Pancreas (tissue), 10 donors: ENCODE data around the gene LRRC3. TPM values are rescaled to one million over a fixed set of nuclear protein-coding genes. Genes with fewer than 3 reads are reported as not detected.

Experiments used
- ATAC-seq, 4 donors: fragments of 200-7000 bp; cut with Tn5 transposase; one replicate each; pipeline versions ENCODE4 v1.8.0 to v1.9.1; 2020; ENCODE audit warnings: mild to moderate bottlenecking in 4 of 4, moderate library complexity in 4 of 4
- DNase-seq, 6 donors: peaks; one replicate each; pipeline ENCODE4 v3.0.0-alpha.2; 2020
- FAIRE-seq: peaks from 2 replicates; lab custom pipeline; 2012; peaks lifted over from hg19 to GRCh38; lab: Jason Lieb, UNC
- H3K27ac ChIP-seq, 4 donors: fragments of 200-600 bp; sonication (generic); 1 replicate in 3 of 4; 2 replicates in 1 of 4; pipeline versions ENCODE4 v1.5.0 to v1.8.0; 2020
- H3K27me3 ChIP-seq, 4 donors: fragments of 200-600 bp; one replicate each; pipeline ENCODE4 v1.8.0; 2021
- H3K36me3 ChIP-seq, 3 donors: fragments of 200-600 bp; sonication (generic) in 1 of 3; one replicate each; pipeline versions ENCODE4 v1.5.0 to v1.8.0; 2020 to 2021
- H3K4me1 ChIP-seq, 3 donors: fragments of 200-600 bp; one replicate each; pipeline ENCODE4 v1.8.0; 2021
- H3K4me3 ChIP-seq, 4 donors: fragments of 200-600 bp; sonication (generic) in 2 of 4; one replicate each; pipeline versions ENCODE4 v1.5.0 to v1.8.0; 2020 to 2021
- H3K9me3 ChIP-seq, 4 donors: fragments of 200-600 bp; one replicate each; pipeline ENCODE4 v1.8.0; 2021
- WGBS, 2 donors: extraction: QIAGEN DNeasy Blood & Tissue Kit; methylation state at CpG; one replicate each; pipeline ENCODE4 v1.1.7; 2013; 5-methylcytosine and 5-hydroxymethylcytosine counted together
- intact Hi-C, 3 donors: fragments of 100-400 bp; cut with DNase I; formaldehyde crosslinking; loops; one replicate each; pipeline versions ENCODE4 v1.11.1 to v1.14.2; 2022
- polyA plus RNA-seq, 2 donors: library from polyadenylated mRNA; stranded (reverse); fragments of 200-250 nt; gene quantifications; one replicate each; pipeline ENCODE4 v1.2.3, GENCODE V29; 2013
- total RNA-seq, 6 donors: library from RNA; stranded (reverse); fragmentation: NEBNext Ultra II Directional in 4 of 6; extraction: Animal tissue kit (Norgen Biotek cat#: 25700) in 4 of 6; gene quantifications; one replicate each; pipeline versions ENCODE4 v1.2.1 to v1.2.4, GENCODE V29; 2021 to 2023
- TF ChIP-seq, protein P1 (sequence below), 4 donors: fragments of 200-600 bp; sonication (generic) in 3 of 4; IDR thresholded peaks; one replicate each; pipeline versions ENCODE4 v1.5.0 to v1.8.0; 2021; ENCODE audit warnings: antibody characterized with exemption in 4 of 4
- donor health status: healthy with polysubstance abuse.
- donor health status: DM: no; HTN: no; CAD: no; lungs with moderate emphysema.
- donor health status: DM: no; HTN: no; CAD: no.
- donor health status: control.
- donor health status: control.
- donor health status: Bipolar disorder and iron deficiency.
- donor health status: DM: yes; HTN: yes; CAD: no.
- donor health status: DM: no; HTN: no; CAD: no.
- donor health status: DM: no; HTN: no; CAD: no.
- donor health status: DM: yes; HTN: yes; CAD: no.

The LRRC3 gene
- total and polyA plus RNA-seq, 8 donors: 0.35 to 1.7 (median 0.47) TPM

DNA sequence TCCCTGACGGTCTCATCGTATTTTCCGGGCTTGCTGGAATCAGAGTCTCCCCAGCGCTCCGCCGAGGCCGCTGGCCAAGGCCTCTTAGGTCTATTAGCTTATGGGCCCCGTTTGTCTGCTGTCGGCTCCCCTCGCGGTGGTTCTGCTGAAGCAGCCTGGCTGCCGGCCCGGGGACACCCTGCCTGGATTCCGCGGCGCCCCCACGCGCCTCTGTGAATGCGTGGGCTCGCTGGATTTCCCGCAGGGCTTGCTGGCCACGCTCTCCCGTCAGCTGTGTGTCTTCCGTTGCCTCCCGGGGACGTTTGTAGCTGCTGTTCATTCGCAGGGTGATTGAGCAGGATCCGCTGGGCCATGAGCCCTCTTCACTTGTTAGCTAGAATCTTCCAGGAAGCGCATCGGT is 8.4 kb downstream of the LRRC3 start:
- Histone ChIP-seq H3K4me3 (no peak overlapping the region), H3K27ac (no peak overlapping the region), H3K27me3 (no peaks in the 10 kb centered on the region), H3K4me1 (no peaks in the 10 kb centered on the region), H3K36me3 (no peaks in the 10 kb centered on the region), H3K9me3 (no peaks in the 10 kb centered on the region)
- TF ChIP-seq, protein P1, sequence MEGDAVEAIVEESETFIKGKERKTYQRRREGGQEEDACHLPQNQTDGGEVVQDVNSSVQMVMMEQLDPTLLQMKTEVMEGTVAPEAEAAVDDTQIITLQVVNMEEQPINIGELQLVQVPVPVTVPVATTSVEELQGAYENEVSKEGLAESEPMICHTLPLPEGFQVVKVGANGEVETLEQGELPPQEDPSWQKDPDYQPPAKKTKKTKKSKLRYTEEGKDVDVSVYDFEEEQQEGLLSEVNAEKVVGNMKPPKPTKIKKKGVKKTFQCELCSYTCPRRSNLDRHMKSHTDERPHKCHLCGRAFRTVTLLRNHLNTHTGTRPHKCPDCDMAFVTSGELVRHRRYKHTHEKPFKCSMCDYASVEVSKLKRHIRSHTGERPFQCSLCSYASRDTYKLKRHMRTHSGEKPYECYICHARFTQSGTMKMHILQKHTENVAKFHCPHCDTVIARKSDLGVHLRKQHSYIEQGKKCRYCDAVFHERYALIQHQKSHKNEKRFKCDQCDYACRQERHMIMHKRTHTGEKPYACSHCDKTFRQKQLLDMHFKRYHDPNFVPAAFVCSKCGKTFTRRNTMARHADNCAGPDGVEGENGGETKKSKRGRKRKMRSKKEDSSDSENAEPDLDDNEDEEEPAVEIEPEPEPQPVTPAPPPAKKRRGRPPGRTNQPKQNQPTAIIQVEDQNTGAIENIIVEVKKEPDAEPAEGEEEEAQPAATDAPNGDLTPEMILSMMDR (IDR thresholded peaks at IDR 0.05): no peak
- WGBS, 2 donors: 54 to 69% methylated on average over 30 of the region's 30 CpGs
- intact Hi-C loops: no loop called here
- FAIRE-seq (no peak), ATAC-seq (no peak), DNase-seq (no peak)

DNA sequence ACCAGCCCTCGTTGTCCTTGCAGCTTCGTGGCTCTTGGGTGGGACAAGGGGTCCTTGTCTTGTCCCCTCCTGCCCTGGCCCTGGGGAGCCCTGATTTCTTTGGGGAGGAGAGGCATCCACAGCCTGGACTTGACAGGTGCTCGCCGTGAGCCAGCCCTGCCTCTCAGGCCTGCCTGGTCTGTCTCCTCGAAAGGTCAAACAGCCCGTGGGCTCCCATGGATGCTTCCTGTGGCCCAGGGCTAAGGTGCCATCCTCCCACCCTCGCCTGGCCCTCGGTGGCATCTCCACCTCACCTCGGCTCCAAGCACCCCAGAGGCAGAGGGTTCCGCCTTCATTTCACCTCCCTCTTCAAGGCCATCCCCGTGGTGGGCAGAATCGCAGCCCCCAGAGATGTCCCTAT is 9.0 kb downstream of the LRRC3 start:
- Histone ChIP-seq H3K9me3 (no peaks in the 10 kb centered on the region), H3K27ac (no peak overlapping the region), H3K27me3 (no peaks in the 10 kb centered on the region), H3K4me1 (no peaks in the 10 kb centered on the region), H3K4me3 (no peak overlapping the region), H3K36me3 (no peaks in the 10 kb centered on the region)
- ATAC-seq (no peak), DNase-seq (no peak), FAIRE-seq (no peak)
- intact Hi-C loops: no loop called here
- TF ChIP-seq, protein P1 (IDR thresholded peaks at IDR 0.05): no peak
- 62 to 79% methylated on average over 12 of the region's 12 CpGs for WGBS, 2 donors

DNA sequence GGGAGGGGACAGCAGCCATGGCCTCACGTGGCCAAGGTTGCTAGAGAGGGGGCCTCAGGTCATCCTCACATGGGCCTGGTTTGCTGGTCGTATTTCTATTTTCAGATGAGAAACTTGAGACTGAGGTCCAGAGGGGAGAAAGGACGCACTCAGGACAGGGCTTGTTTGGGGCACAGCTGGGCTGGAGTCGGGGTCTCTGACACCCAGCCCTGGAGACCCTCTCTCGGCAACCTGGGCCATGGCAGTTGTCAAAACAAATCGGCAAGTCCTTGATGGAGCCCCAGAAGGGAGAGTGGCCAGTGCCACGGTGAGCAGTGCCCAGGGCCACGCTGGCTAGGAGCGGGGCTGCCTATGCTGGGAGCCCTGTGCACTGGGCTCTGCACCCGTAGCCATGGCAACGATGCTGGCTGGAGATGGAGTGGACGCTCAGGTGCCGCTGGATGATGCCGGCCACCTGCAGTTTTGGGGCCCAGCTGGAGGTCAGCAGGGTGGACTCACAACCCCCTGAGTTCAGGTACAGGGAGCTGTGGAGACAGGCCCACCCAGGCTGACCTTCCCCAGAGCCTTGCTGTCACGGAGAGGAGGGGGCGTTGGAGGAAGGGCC is 11.1 kb downstream of the LRRC3 start:
- FAIRE-seq (no peak), DNase-seq (no peak), ATAC-seq (no peak)
- H3K9me3 ChIP-seq: no peaks in the 10 kb centered on the region
- H3K27me3 ChIP-seq: no peaks in the 10 kb centered on the region
- TF ChIP-seq, protein P1 (IDR thresholded peaks at IDR 0.05): no peak
- no peak overlapping the region for H3K27ac ChIP-seq
- no peaks in the 10 kb centered on the region for H3K36me3 ChIP-seq
- no peaks in the 10 kb centered on the region for H3K4me1 ChIP-seq
- intact Hi-C loops: no loop called here
- H3K4me3 ChIP-seq: no peak overlapping the region
- WGBS, 2 donors: 74 to 84% methylated on average over 16 of the region's 16 CpGs

DNA sequence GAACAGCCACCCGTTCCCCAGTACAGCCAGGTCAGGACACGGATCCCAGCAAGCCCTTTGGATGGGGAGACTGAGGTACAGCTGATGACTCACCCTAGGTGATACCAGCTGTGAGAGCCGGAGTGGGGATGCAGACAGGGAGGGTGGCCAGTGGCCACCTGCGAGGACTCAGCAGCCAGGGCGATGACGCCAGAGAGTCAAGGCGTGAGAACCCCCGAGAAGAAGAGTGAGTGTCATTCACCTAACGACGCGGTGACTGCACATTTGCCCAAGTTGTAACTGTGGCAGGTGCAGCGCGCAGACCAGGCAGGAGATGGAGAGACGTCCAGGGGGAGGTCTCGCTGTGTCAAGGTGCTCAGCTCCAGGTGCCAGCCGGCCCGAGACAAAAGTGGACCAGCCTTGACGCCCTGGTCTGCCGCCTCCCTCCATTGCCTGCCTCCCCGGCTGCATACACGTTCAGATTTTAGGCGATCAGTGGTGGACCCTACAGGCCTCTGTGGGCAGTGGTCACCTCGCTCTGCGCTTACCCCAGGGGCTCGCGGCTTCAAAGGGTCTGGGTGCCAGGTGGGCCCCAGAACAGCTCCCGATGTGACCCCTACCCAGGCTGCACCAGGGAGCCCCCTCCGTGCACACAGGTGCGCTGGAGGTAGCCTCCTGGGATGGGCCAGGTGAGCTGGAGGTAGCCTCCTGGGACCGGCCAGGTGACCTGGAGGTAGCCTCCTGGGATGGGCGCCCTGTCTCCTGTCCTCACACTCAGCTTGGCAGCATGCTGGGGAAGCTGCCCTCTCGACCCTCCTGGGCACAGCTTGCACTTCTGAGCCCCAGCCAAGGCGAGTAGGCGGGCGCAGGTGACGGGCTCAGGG is 11.9 kb downstream of the LRRC3 start:
- H3K27ac ChIP-seq: no peak overlapping the region
- WGBS, 2 donors: 79 to 91% methylated on average over 36 of the region's 36 CpGs
- H3K4me1 ChIP-seq: no peaks in the 10 kb centered on the region
- H3K4me3 ChIP-seq: no peak overlapping the region
- FAIRE-seq (no peak), ATAC-seq (no peak), DNase-seq (peak in 1 of 6 donors; percentile 48)
- H3K9me3 ChIP-seq: no peaks in the 10 kb centered on the region
- H3K27me3 ChIP-seq: no peaks in the 10 kb centered on the region
- TF ChIP-seq, protein P1 (IDR thresholded peaks at IDR 0.05): no peak
- intact Hi-C loops: no loop called here
- H3K36me3 ChIP-seq: no peaks in the 10 kb centered on the region

DNA sequence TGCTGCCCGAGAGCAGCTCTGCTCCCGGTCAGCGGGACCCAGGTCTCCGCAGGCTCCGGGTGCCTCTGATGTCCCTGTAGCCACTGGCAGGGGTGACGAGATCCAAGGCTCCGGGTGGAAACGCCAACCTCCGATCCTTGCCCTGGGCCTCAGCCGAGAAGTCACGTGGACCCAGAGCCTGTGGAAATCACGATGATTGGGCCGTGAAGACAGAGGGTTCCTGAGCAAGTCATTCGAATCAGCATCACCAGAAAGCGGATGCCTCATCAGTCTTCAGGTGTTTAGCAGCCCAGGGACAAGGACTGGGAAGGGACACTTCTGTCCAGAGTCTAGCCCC is 12.5 kb downstream of the LRRC3 start:
- no peaks in the 10 kb centered on the region for H3K36me3 ChIP-seq
- TF ChIP-seq, protein P1 (IDR thresholded peaks at IDR 0.05): no peak
- no peak for DNase-seq
- ATAC-seq: no peak
- H3K9me3 ChIP-seq: no peaks in the 10 kb centered on the region
- FAIRE-seq: no peak
- intact Hi-C loops: no loop called here
- no peak overlapping the region for H3K27ac ChIP-seq
- no peaks in the 10 kb centered on the region for H3K4me1 ChIP-seq
- WGBS, 2 donors: 80 to 92% methylated on average over 15 of the region's 15 CpGs
- no peaks in the 10 kb centered on the region for H3K27me3 ChIP-seq
- no peak overlapping the region for H3K4me3 ChIP-seq
